ENCODE data around the gene PHGDH.

GRCh38 chr1:119718409-119718808 lies 6.7 kb downstream of the PHGDH start:
- TF ChIP-seq CTCF (conservative IDR thresholded peaks at IDR 0.05) (no peak), ZFX (IDR thresholded peaks at IDR 0.05) (no peak)

Data from C4-2B (cell line).